ENCODE results near the gene PSMD1. TPM values are rescaled to one million over a fixed set of nuclear protein-coding genes. Genes with fewer than 3 reads are reported as not detected.

PSMD1 gene
- total and polyA plus RNA-seq, 2 experiments from 2014 or later, result 148 to 177 TPM

- Histone ChIP-seq H3K27me3 (ENCODE audit: insufficient read depth) (no peaks in the 10 kb centered on the region), H3K4me1 (ENCODE audit: insufficient read depth) (no peaks in the 10 kb centered on the region; the same call in 1 of the 2 replicates), H3K9me2 (ENCODE audit: insufficient read depth) (no peaks in the 10 kb centered on the region), H3K4me2 (peak overlapping the region; percentile 14; the same call in 1 of the 2 replicates), H2AFZ (peak overlapping the region; percentile 88; the same call in 1 of the 2 replicates), H3K4me3 (no peak overlapping the region), H3K79me2 (replicated peaks; ENCODE audit: insufficient read depth) (no peaks in the 10 kb centered on the region), H3F3A (replicated peaks; ENCODE audit: low read depth) (no peaks in the 10 kb centered on the region), H4K20me1 (replicated peaks; ENCODE audit: insufficient read depth) (no peaks in the 10 kb centered on the region), H3K36me3 (ENCODE audit: insufficient read depth) (no peaks in the 10 kb centered on the region), H3K27ac (ENCODE audit: low read depth) (no peak overlapping the region)
- Mint-ChIP-seq H3K27me3 (ENCODE audit: insufficient read depth, low read depth, poor library complexity) (peaks cover 5% of the 10 kb centered on the region), H3K27ac (no peak overlapping the region), H3K4me1 (peaks cover 20% of the 10 kb centered on the region), H3K36me3 (ENCODE audit: low read depth) (no peaks in the 10 kb centered on the region; the same call in 2 of the 3 replicates), H3K9me3 (peaks cover 9% of the 10 kb centered on the region; the same call in 2 of the 3 replicates), H3K4me3 (no peak overlapping the region)
- no peak for TF ChIP-seq STAT1 (IDR thresholded peaks at IDR 0.05; ENCODE audit: unreplicated experiment)
- TF ChIP-seq JUNB (IDR thresholded peaks at IDR 0.05; ENCODE audit: unreplicated experiment), result no peak
- no peak for TF ChIP-seq NANOG (IDR thresholded peaks at IDR 0.05; ENCODE audit: borderline replicate concordance)
- TF ChIP-seq POLR2AphosphoS5 (IDR thresholded peaks at IDR 0.05; ENCODE audit: low read depth), result no peak
- TF ChIP-seq ZNF331 (CRISPR knock-in tag; IDR thresholded peaks at IDR 0.05; ENCODE audit: low read depth), result no peak
- TF ChIP-seq CTCF (conservative IDR thresholded peaks at IDR 0.05; ENCODE audit: low read depth in 2 of 2), result no peak
- no peak for TF ChIP-seq ZNF462 (CRISPR knock-in tag; IDR thresholded peaks at IDR 0.05)
- TF ChIP-seq ZNF114 (CRISPR knock-in tag; IDR thresholded peaks at IDR 0.05), result no peak
- TF ChIP-seq EZH2phosphoT487 (IDR thresholded peaks at IDR 0.05; ENCODE audit: unreplicated experiment), result no peak
- TF ChIP-seq EZH2 (IDR thresholded peaks at IDR 0.05; ENCODE audit: low read depth, unreplicated experiment), result no peak
- no peak for TF ChIP-seq CREB1 (CRISPR knock-in tag; IDR thresholded peaks at IDR 0.05; ENCODE audit: low read depth)
- TF ChIP-seq REST (IDR thresholded peaks at IDR 0.05; ENCODE audit: unreplicated experiment), result no peak
- TF ChIP-seq, protein P1, sequence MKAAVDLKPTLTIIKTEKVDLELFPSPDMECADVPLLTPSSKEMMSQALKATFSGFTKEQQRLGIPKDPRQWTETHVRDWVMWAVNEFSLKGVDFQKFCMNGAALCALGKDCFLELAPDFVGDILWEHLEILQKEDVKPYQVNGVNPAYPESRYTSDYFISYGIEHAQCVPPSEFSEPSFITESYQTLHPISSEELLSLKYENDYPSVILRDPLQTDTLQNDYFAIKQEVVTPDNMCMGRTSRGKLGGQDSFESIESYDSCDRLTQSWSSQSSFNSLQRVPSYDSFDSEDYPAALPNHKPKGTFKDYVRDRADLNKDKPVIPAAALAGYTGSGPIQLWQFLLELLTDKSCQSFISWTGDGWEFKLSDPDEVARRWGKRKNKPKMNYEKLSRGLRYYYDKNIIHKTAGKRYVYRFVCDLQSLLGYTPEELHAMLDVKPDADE (IDR thresholded peaks at IDR 0.05), result no peak
- ATAC-seq (peak; percentile 29; the same call in 2 of the 3 replicates), DNase-seq (ENCODE audit: low spot score) (no peak)
Observed at GRCh38 chr2:231015478-231015877, 41.2 kb upstream of the PSMD1 start.

Measured in GM23338 (cell line).